Tibial nerve (tissue), 4 donors: Measurements from ENCODE around the gene IFNA13. TPM values are rescaled to one million over a fixed set of nuclear protein-coding genes. Genes with fewer than 3 reads are reported as not detected.

Source experiments
- DNase-seq, 2 donors: peaks; one replicate each; pipeline ENCODE4 v3.0.0-alpha.2; 2019; ENCODE audit warnings: low spot score in 2 of 2
- H3K27ac ChIP-seq, 4 donors: fragments of 200-600 bp; sonication (generic) in 3 of 4; one replicate each; pipeline ENCODE4 v1.5.1; 2017 to 2019; ENCODE audit warnings: mild to moderate bottlenecking in 1 of 4
- H3K27me3 ChIP-seq, 2 donors: fragments of 200-600 bp; sonication (generic) in 1 of 2; one replicate each; pipeline versions ENCODE4 v1.5.1 to v1.6.0; 2017 to 2019
- H3K36me3 ChIP-seq, 3 donors: fragments of 200-600 bp; sonication (generic); one replicate each; pipeline ENCODE4 v1.5.1; 2018 to 2019
- H3K4me1 ChIP-seq, 4 donors: fragments of 200-600 bp; sonication (generic) in 3 of 4; one replicate each; pipeline ENCODE4 v1.5.1; 2017 to 2019
- H3K4me3 ChIP-seq, 4 donors: fragments of 200-600 bp; sonication (generic) in 3 of 4; one replicate each; pipeline ENCODE4 v1.5.1; 2017 to 2019; ENCODE audit warnings: mild to moderate bottlenecking in 1 of 4, moderate library complexity in 1 of 4
- H3K9me3 ChIP-seq, 4 donors: fragments of 200-600 bp; sonication (generic) in 3 of 4; one replicate each; pipeline ENCODE4 v1.5.1; 2017 to 2019
- EP300 ChIP-seq, 2 donors: sonication (generic); formaldehyde crosslinking; IDR thresholded peaks; one replicate each; pipeline ENCODE4 v1.6.1; 2017; ENCODE audit warnings: antibody characterized with exemption in 2 of 2, mild to moderate bottlenecking in 1 of 2
- POLR2A ChIP-seq, 2 donors: fragments of 450-650 bp; IDR thresholded peaks; one replicate each; pipeline ENCODE4 v1.6.1; 2017; ENCODE audit warnings: antibody characterized with exemption in 2 of 2, mild to moderate bottlenecking in 2 of 2, moderate library complexity in 2 of 2
- WGBS, 2 donors: methylation state at CpG; one replicate each; pipeline ENCODE4 v1.1.5; 2018; 5-methylcytosine and 5-hydroxymethylcytosine counted together
- total RNA-seq, 4 donors: library from RNA; depleted of rRNA; stranded (reverse); fragments of >200 nt; gene quantifications; one replicate each; pipeline ENCODE4 v1.1.0, GENCODE V29; 2016
- TF ChIP-seq, protein P1 (sequence below), 5 experiments: fragments of 200-600 bp in 3 of 5; fragments of 450-650 bp in 2 of 5; sonication (generic) in 3 of 5; IDR thresholded peaks; one replicate each; pipeline ENCODE4 v1.5.1; 2016 to 2019; ENCODE audit warnings: antibody characterized with exemption in 5 of 5, mild to moderate bottlenecking in 3 of 5, moderate library complexity in 2 of 5

The IFNA13 gene
- total RNA-seq, 4 donors from 2014 or later = not detected

DNA sequence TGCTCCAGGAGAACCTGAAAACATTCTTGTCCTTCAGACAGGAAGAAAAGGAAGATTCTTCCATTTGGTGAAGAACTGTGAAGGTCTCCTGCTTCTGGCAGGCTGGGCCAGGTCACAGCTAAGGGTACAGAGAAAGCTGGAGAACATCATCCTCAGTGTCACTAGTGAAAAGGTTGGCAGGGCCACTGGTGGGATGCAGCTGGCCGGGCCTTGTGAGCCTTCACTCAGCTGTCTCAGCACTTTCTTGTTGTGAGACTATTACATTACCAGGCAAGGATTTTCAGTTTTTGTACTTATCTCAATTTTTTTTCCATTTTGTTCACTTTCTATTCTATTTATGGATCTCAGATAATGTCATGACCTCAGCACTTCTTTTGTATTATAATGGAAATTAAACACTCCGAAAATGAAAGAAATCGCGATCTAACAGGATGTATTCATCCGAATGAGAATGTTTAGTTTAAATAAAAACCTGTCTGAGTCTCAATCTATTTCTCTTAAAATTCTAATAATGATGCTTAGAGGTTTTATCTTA is 31.2 kb upstream of the IFNA13 start:
- Histone ChIP-seq H3K27me3 (peaks cover 0 to 87% of the 10 kb centered on the region in 2 donors), H3K27ac (no peak overlapping the region), H3K4me3 (no peak overlapping the region), H3K4me1 (peaks cover 0 to 25% (median 18%) of the 10 kb centered on the region in 4 donors), H3K36me3 (no peaks in the 10 kb centered on the region), H3K9me3 (no peaks in the 10 kb centered on the region)
- no peak for DNase-seq
- 87 to 90% methylated on average over 5 of the region's 5 CpGs for WGBS, 2 donors
- TF ChIP-seq, protein P1, sequence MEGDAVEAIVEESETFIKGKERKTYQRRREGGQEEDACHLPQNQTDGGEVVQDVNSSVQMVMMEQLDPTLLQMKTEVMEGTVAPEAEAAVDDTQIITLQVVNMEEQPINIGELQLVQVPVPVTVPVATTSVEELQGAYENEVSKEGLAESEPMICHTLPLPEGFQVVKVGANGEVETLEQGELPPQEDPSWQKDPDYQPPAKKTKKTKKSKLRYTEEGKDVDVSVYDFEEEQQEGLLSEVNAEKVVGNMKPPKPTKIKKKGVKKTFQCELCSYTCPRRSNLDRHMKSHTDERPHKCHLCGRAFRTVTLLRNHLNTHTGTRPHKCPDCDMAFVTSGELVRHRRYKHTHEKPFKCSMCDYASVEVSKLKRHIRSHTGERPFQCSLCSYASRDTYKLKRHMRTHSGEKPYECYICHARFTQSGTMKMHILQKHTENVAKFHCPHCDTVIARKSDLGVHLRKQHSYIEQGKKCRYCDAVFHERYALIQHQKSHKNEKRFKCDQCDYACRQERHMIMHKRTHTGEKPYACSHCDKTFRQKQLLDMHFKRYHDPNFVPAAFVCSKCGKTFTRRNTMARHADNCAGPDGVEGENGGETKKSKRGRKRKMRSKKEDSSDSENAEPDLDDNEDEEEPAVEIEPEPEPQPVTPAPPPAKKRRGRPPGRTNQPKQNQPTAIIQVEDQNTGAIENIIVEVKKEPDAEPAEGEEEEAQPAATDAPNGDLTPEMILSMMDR (IDR thresholded peaks at IDR 0.05) = no peak
- TF ChIP-seq EP300 (IDR thresholded peaks at IDR 0.05) = no peak
- no peak for TF ChIP-seq POLR2A (IDR thresholded peaks at IDR 0.05)

DNA sequence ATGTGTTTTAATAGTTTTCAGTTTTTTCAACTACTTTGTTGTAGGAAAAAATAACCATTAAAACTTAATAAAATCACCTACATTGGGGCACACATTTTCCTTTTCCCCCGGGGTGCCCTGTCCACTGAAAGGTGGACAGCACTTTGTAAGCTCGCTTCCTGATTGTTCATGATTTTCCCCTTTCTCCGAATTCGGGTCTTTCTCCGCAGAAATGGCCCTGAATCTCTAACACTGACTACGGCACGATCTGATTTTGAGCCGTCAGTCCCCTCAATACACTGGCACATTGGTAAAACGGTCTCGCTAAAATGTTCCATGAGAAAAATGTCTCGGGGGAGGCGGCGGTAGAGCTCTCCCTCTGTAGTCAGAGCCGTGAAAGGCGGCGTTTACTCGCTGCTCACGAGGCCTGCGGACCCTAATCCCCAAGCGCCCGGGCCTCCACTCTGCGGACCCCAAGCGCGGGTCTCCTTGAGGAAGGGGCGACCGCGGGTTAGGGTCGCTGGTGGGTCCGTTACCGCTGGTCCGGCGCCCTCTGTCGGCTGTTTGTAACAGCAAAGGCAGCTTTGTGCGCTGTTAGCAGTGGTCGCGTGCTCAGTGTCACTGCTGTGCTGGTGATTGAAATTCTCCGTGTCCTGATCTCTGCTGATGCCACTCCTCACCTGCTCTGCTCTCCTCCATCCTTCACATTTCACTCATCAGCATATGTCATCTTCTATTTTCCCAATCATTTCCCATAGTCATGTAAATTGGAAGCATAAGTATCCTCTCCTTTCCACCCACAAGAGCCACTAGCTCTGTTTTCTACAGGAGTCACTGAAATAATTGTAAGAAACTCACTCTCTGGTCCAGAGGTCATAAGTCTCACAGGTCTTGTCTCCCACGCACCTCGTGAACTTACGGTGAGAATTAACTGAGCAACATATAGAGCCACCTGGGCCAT is 28.2 kb upstream of the IFNA13 start:
- DNase-seq = peak in 1 of 2 donors; percentile 51
- H3K9me3 ChIP-seq = no peaks in the 10 kb centered on the region
- no peaks in the 10 kb centered on the region for H3K36me3 ChIP-seq
- H3K4me3 ChIP-seq = peak overlapping the region; percentile 32 to 55 (median 50)
- no peak for TF ChIP-seq POLR2A (IDR thresholded peaks at IDR 0.05)
- TF ChIP-seq, protein P1 (IDR thresholded peaks at IDR 0.05) = peak; percentile 64 to 83 (median 72)
- H3K27ac ChIP-seq = no peak overlapping the region
- H3K27me3 ChIP-seq = peaks cover 0 to 77% of the 10 kb centered on the region in 2 donors
- peaks cover 0 to 9% (median 4%) of the 10 kb centered on the region in 4 donors for H3K4me1 ChIP-seq
- 6 to 7% methylated on average over 40 of the region's 40 CpGs for WGBS, 2 donors

DNA sequence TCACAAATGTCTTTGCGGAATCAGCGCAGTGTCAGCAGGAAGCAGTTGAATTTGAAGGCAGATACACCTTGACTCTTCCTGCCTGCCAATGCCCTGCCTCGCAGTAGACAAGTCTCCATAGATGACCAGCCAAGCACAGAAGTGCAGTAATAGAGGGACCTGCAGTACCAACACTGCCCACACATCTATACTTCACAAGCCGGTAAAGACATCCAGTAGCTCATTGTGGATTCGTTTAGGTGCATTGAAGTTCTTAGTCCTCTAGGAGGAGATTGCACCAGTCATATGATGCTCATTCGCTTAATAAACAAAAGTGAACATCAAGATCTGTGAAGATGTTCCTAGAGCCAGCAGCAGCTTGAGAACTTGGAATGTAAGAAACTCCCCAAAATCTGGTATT is 24.4 kb upstream of the IFNA13 start:
- peaks cover 0 to 67% of the 10 kb centered on the region in 2 donors for H3K27me3 ChIP-seq
- DNase-seq = no peak
- H3K36me3 ChIP-seq = no peaks in the 10 kb centered on the region
- TF ChIP-seq EP300 (IDR thresholded peaks at IDR 0.05) (no peak), POLR2A (IDR thresholded peaks at IDR 0.05) (no peak)
- TF ChIP-seq, protein P1 (IDR thresholded peaks at IDR 0.05) = peak in 1 of 5 experiments; percentile 8
- no peak overlapping the region for H3K4me3 ChIP-seq
- no peaks in the 10 kb centered on the region for H3K9me3 ChIP-seq
- H3K4me1 ChIP-seq = peaks cover 0 to 9% (median 4%) of the 10 kb centered on the region in 4 donors
- H3K27ac ChIP-seq = no peak overlapping the region
- WGBS, 2 donors = 77 to 86% methylated on average over 6 of the region's 6 CpGs

DNA sequence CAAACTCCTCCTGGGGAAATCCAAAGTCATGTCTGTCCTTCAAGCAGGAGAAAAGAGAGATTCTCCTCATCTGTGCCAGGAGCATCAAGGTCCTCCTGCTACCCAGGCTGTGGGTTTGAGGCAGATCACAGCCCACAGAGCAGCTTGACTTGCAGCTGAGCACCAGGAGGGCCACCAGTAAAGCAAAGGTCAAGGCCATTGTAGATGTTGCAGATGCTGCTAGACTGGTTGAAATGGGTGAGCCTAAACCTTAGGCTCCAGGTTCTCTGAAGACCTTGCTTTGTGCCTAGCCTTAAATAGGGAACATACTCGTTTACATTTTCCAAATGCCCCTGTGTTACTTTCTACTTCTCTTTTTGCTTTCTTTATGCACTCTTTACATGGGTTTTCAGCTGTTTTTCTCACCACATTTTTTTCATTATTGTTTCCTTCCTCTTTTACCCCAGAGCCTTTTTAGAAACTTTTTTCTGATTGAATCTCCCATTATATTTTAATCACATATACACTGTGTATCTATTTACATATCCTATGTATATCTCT is 17.3 kb upstream of the IFNA13 start, which contains the start of gene IFNA2:
TSS of gene IFNA2 (minus strand) at position 268 of the 540 bp plus-strand sequence. CDS start at position 199, 69 bp downstream.
- Histone ChIP-seq H3K27ac (no peak within 1 kb of the TSS), H3K4me3 (no peak within 1 kb of the TSS), H3K36me3 (no peaks in the 10 kb centered on the region), H3K9me3 (no peaks in the 10 kb centered on the region), H3K27me3 (peaks cover 0 to 31% of the 10 kb centered on the region in 2 donors), H3K4me1 (peaks cover 0 to 9% (median 4%) of the 10 kb centered on the region in 4 donors)
- no peak for DNase-seq
- 57 to 65% methylated on average over 1 of the region's 1 CpG for WGBS, 2 donors
- TF ChIP-seq, protein P1 (IDR thresholded peaks at IDR 0.05) = no peak
- TF ChIP-seq EP300 (IDR thresholded peaks at IDR 0.05) (no peak), POLR2A (IDR thresholded peaks at IDR 0.05) (no peak)
